SK-N-MC (cell line): Measurements from ENCODE around the gene TGFBI.

Experiments
- EZH2 ChIP-seq: fragments of 200-600 bp; sonication (generic); IDR thresholded peaks from one replicate; pipeline ENCODE4 v1.6.1; 2017; ENCODE audit warnings: antibody characterized with exemption
- FOXP2 ChIP-seq: optimal IDR thresholded peaks from 2 replicates; pipeline ENCODE3; 2011; ENCODE audit warnings: mild to moderate bottlenecking, moderate library complexity; ENCODE audit not compliant: insufficient read depth; ENCODE audit errors: extremely low read length, control extremely low read depth
- POLR2AphosphoS5 ChIP-seq: IDR thresholded peaks from 2 replicates; pipeline ENCODE4 v1.6.1; 2012; ENCODE audit warnings: mild to moderate bottlenecking, low read depth, low read length, borderline replicate concordance

- TF ChIP-seq EZH2 (no peak), POLR2AphosphoS5 (no peak), FOXP2 (no peak)
Observed at GRCh38 chr5:136033848-136034247, 5.1 kb downstream of the TGFBI start.
